ENCODE measurements around the gene PPM1M.
"Not testable (repeated sequence)": the region's sequence is repeated elsewhere in the genome, so short reads cannot be mapped to it uniquely, and the experiment has no call there.

Gene PPM1M

DNA sequence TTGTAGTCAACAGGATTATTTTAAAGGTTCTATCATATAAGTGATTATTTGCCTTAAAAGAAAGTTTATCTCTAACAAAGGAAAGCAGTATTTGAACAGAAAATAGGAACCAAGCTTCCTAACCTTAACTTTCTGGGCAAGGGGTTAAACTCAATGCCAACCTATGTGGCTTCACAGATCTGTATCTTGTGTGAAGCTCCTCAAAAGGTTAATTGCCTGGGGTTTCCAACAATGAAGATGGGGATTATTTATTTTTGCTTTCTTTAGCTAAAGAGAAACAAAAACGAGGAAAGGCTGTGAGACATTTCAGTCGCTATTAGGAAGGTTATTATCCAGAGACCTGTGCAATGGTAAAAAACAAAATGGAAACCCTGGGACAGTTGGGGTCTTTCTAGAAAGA is 34.0 kb downstream of the PPM1M start:
- DNase-seq: no peak

DNA sequence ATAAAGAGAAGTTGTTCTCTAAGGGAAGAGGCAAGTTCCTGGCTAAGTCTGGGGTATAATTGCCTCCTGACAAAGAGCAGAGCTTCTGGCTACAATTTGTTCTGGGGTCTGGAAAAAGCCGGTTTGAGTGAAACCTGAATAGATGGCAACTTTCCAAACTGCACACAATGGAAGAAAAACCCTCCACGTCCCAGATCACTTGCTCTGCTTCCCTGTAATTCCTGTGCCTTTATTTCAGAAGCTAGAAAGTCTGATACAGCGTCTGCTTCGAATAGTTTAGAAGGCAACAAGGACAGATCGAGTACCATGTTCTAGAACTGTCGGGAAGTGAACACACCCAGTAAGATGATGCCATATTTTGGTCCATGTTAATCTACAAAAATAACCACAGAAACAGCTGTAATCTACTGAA is 34.5 kb downstream of the PPM1M start:
- DNase-seq: no peak

DNA sequence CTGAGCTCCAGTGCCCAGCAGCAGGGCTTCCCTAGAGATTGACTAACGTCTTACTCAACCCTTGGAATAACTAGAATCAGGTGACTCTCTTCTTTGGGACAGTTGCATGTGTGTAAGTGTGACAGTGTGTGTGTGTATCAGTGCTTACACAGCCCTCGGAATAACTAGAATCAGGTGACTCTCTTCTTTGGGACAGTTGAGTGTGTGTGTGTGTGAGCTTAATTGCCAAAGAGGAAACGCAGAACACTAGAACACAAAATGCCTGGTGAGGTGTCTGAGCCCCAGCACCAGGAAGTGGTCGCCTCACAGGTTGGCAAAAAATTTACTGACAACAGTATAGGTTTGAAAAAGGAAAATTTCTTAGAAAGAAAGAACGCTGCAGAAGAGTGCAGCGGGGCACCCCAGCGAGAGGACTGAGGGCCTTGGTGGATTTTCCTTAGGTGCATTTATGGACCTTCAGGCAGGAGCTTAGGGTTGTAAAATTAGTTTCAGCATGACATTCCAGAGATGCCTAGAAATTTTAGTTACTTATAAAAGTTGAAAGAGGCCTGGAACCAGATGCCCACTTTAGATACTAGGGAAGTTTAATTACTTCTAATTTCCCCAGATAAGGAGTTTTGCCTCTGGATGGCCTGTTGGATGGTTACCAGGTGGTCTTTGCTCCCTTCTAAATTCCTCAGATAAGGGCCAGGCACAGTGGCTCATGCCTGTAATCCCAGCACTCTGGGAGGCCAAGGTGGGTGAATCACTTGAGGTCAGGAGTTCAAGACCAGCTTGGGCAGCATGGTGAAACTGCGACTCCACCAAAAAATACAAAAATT is 36.6 kb downstream of the PPM1M start:
- no peak for DNase-seq

DNA sequence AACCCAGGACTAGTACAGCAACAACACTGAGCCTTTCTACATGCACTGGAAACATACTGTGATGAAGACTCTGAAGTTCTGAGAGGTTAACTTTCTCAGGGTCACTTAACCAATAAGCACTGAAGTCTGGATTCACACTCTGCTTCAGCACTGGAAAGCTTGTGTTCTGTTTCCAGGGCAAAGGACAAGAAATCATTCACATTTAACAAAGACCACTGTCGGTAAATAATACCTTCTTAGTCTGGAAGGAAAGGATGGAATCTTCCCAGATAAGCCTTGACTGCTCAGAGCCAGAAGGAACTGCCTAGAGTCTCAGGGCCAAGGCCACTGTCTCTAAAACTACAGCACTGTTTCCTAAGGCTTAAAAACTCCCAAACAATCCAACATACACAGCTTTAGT is 37.7 kb downstream of the PPM1M start:
- DNase-seq: no peak

DNA sequence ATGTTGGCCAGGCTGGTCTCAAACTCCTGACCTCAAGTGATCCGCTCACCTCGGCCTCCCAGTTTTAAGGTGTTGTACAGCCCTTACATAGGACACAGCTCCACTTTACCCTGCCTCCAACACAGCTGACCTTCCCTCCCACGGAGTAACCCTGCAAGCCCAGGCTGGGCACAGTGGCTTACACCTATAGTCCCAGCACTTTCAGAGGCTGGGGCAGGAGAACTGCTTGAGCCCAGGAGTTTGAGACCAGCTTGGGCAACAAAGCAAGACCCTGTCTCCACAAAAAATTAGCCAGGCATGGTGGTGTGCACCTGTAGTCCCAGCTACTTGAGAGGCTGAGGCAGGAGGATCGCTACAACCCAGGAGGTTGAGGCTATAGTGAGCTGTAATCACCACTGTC is 38.5 kb downstream of the PPM1M start:
- DNase-seq: not testable (repeated sequence)

GRCh38 chr3:52286777-52287110 is 41.2 kb downstream of the PPM1M start:
- DNase-seq: no peak

DNA sequence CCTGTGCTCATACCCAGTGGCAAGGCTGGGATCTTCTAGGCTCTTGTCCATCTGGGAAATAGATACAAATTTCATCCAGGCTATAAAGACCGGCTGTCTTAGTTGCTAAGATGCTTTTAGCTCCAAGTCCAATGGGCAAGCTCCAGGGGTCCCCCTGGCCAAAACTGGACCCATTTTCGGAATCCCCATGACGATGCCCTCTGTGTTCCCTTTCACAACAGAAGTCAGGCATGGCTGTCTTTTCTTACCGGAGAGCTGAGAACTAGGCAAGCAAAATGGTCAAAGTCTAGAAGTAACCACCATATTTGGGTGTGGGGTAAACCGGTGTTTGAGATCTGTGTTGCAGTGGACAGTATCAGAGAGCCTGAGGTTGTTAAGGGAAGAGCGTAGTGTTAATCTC is 43.1 kb downstream of the PPM1M start:
- DNase-seq: no peak

GRCh38 chr3:52289338-52289746 is 43.8 kb downstream of the PPM1M start:
- no peak for DNase-seq

- no peak for DNase-seq
These were observed 44.4 kb downstream of the PPM1M start for GRCh38 chr3:52289747-52290595.

- no peak for DNase-seq
These were observed 45.3 kb downstream of the PPM1M start for GRCh38 chr3:52290596-52291507.

DNA sequence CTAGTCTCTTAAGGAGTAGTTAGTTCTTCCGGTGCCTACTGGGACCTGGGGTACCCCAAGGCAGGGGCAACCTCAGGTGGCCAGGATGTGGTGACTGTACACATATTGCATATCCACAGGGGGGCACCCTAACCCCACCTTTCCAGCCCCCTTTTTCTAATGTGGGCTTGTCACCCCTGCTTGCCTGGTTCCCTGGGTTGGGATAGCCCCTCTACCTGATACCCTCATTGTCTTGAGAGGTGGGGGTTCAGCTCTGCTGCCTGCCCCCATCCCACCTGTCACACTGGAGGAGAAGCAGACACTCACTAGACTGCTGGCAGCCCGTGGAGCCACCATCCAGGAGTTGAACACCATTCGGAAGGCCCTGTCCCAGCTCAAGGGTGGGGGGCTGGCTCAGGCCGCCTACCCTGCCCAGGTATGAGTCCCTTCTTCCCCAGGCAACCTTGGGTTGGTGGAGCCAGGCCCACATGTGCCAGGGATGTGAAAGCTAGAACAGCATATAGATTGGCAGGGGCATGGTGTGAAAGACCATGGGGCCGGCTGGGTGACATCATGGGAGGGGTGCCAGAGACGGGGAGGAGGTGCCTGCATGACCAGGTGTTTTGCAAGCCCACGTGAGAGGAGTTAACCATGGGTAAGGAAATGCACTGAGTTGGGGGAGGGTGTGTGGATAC is 46.1 kb downstream of the PPM1M start:
- no peak for DNase-seq

- DNase-seq: no peak
These were observed 46.9 kb downstream of the PPM1M start for GRCh38 chr3:52292247-52293065.

GRCh38 chr3:52293491-52294319 is 48.1 kb downstream of the PPM1M start:
- no peak for DNase-seq

GRCh38 chr3:52294320-52295150 is 49.0 kb downstream of the PPM1M start:
- no peak for DNase-seq

- DNase-seq: no peak
These were observed 50.2 kb downstream of the PPM1M start for GRCh38 chr3:52295671-52296208.

DNA sequence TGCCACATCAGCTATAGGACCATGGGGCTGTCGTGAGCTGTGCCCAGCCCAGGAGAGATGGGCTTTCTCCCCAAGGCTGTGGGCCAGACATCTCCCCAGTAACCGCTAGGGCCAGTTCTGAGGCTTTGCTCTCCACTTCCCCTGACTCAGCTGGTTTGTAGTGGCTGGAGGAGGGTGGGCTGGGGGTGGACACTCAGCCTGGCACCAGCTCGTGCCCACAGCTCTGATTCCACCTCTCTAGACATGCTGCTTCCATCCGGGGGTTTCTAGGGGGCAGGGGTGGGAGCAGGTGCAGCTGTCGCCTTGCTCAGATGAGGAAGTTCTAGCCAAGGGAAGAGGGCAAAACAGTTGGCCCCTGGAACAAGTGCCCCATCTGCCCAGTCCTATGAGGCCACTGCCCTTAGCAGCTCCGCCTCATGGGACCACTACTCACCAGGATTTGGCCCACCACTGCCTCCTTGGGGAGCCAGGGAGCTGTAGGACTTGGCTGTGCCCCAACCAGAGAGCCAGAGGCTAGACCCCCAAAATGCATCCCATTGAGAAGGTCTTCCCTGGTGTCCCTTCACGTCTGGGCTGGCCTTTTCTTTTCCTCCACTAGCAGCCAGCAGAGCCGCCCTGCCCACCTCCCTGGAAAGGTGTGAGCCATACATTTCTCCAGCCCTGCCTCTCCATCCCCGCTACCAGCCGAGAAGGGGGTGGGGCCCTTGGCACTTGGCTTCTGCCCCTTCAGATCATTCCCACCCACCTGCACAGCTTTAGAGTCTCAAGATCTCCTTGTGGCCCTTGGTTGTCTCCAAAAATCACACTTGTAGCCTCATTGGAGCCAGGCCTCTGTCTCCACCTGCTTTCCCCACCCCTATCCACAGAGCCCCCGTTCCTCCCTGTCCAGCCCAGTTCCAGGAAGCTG is 51.9 kb downstream of the PPM1M start:
- no peak for DNase-seq

DNA sequence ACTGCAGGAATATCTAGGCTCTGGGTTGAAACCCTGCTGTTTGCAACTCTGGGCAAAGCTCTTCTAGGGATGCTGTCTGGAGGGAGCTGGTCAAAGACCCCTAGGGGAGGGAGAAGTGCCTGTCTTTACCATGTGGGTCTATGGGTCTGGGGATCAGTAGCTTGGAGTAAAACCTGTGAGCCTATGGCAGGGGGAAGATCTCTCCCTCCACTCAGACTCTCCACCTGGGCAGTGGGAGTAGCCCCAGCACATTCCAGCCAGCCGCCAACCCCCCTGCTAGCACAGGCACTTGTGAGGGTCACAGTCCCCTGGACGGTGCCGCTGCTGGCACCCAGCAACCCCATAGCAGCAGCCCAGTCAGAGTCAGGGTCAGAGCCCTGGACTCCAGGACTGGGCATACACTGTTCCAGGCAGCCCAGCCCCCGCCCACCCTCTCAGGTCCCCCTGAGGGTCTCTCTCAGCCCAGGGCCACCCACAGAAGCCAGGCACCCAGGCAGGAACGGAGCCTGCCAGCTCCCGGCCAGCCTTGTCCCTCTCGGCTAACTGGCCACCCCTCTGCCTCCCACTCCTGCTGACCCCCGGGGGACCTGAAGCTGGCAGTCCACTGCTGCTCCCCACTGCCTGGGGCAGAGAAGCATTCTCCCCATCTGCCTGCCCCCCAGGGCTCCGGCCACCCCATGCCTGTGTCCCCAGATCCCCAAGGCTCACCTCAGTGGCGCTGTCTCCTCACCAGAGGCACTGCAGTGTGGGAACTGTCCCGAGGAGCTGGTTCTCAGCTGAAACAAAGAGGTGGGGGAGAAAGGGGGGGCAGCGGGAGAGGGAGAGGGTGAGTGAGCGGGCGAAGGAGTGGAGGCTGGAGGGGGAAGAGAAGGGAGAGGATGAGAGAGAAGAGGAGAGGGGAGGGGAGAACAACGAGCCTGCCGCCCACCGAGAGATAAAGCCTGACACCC is 52.9 kb downstream of the PPM1M start:
- no peak for DNase-seq

All from cortex of kidney (tissue), 1 donor.